HG03060 (cell line): ENCODE data around the gene VAV3.
"Not testable (repeated sequence)": the region's sequence is repeated elsewhere in the genome, so short reads cannot be mapped to it uniquely, and the experiment has no call there.

Source experiments
- ATAC-seq: cut with Tn5 transposase; IDR thresholded peaks from one replicate; pipeline ENCODE4 v1.9.1; 2021; ENCODE audit warnings: low read depth, moderate number of reproducible peaks; ENCODE audit not compliant: unreplicated experiment

Gene VAV3

DNA sequence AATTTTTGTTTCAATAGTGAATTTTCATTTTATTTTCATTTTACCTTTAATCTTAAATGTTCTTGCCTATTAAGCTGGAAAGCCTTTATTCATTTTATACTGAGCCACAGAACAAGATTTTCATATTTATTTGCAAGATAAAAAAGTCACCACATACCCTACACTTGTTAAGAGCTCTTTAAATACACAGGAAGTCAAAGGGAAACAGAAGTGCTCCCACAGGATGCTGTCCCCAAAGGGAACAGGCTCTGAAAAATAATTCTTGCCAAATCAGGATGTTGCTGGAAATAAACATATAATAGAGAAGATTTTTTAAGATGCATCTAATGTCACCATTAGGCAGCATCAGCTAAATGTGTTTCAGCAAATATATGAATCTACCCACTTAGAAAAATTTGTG, 113.6 kb downstream of the VAV3 start:
- no peak for ATAC-seq

DNA sequence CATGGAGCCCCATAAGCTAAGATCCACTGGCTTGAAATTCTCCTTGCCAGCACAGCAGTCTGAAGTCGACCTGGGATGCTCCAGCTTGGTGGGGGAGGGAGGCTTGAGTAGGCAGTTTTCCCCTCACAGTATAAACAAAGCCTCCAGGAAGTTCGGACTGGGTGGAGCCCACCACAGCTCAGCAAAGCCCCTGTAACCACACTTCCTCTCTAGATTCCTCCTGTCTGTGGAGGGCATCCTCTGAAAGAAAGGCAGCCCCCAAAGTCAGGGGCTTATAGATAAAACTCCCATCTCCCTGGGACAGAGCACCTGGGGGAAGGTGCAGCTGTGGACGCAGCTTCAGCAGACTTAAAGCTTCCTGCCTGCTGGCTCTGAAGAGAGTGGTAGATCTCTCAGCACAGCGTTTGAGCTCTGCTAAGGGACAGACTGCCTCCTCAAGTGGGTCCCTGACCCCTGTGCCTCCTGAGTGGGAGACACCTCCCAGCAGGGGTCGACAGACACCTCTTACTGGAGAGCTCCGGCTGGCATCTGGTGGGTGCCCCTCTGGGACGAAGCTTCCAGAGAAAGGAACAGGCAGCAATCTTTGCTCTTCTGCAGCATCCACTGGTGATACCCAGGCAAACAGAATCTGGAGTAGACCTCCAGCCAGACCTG, 120.3 kb downstream of the VAV3 start:
- ATAC-seq = not testable (repeated sequence)

DNA sequence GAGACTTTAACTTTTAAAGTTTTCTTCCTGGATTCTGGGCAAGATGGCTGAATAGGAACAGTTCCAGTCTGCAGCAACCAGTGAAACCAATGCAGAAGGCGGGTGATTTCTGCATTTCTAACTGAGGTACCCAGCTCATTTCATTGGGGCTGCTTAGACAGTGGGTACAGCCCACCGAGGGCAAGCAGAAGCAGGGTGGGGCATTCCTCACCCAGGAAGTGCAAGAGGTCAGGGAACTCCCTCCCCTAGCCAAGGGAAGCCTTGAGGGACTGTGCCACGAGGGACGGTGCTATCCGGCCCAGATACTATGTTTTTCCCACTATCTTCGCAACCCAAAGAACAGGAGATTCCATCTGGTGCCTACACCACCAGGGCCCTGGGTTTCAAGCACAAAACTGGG, 121.0 kb downstream of the VAV3 start:
- ATAC-seq = no peak

DNA sequence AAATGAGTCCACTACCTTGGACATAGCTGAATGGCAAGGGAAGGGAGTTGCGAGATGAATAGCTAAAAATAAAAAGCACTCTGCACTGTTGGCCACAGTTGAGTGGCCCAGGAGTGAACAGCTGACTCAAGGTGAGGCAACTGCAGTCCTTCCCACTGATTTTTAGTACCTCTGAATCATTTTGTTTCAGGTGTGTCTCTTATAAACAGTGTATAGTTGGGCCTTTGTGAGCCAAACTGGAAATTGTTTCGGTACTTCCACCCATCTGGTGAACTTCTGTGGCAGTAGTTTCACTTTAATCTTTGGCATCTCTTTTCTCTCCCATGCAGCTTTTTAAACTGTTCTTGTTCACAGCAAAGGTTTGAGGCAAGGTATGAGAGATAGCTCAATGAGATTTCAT, 122.7 kb downstream of the VAV3 start:
- ATAC-seq = no peak

DNA sequence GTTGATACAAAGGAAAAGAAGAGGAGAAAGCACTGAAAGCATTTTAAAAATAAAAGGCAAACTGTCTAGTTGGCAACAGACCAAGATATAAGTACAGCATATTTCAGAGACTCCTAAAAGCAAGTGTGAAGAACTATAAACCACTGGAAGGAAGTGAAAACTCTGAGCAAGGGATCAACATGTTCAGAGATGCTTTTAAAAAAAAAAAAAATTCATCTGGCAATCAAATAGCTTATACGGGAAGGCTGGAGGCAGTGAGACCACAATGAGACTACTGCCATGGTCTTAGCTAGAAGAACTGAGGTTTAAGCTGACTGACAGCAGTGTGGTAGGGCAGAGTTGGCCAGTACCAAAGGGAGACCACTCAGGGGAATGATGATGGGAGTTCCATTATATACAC, 124.3 kb downstream of the VAV3 start:
- no peak for ATAC-seq

DNA sequence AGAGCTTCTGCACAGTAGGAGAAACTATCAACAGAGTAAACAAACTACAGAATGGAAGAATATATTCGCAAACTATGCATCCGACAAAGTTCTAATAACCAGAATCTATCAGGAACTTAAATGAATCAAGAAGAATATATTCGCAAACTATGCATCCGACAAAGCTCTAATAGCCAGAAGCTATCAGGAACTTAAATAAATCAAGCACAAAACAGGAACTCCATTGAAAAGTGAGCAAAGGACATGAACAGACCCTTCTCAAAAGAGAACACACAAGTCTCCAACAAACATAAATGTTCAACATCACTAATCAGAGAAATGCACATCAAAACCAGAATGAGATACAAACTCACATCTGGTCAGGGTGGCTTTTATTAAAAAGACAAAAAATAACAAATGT, 126.9 kb downstream of the VAV3 start:
- ATAC-seq = no peak

DNA sequence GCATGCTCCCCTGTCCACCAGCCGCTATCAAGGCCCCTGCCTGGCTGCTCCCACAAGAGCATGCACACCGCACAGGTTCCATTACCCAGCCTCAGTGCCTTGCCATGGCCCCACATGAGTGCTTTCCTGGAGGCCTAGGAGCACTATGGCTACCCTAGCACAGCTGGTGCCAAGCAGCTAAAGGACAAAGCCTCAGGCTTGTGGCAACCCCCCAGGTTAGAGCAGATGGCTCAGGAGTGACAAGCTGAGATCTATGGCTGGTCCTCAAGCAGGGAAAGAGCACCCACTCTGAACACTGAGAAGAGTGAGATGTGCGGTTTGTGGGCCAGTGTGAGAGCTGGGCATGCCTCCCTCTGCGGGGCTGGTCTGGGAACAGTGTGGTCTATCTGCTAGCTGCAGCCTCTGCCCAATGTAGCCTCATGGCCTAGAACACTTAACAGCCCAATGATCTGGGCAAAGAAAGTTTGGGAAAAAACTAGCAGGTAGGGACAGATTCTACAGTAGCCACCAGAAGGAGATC, 129.8 kb downstream of the VAV3 start:
- no peak for ATAC-seq

DNA sequence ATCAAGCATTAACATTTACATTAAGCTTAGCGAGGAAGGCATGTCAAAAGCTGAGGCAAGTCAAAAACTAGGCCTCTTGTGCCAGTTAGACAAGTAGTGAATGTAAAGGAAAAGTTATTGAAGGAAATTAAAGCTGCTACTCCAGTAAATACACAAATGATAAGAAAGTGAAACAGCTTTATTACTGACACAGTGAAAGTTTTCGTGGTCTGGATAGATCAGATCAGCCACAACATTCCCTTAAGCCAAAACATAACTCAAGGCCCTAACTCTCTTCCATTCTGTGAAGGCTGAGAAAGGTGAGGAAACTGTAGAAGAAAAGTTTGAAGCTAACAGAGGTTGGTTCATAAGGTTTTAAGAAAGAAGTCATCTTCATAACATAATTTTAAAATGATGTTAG, 131.9 kb downstream of the VAV3 start:
- no peak for ATAC-seq

DNA sequence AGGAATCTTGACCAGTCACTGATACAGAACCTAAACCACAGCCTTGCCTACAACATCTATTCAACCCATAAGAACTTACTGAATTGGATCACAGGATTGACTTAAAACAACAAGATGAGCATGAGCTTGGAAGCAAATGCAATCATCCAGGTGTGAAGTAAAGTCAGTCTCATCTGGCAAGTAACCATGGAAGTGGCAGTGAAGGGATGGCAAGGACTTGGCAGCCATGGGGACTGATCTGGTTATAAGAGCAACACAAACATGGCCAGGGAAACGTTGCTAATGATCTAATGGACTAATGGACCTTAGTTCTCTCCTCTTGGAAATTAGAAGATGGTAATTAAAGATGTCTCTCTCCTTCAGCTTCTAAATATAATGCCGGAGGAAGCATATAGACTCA, 133.1 kb downstream of the VAV3 start:
- ATAC-seq = no peak

DNA sequence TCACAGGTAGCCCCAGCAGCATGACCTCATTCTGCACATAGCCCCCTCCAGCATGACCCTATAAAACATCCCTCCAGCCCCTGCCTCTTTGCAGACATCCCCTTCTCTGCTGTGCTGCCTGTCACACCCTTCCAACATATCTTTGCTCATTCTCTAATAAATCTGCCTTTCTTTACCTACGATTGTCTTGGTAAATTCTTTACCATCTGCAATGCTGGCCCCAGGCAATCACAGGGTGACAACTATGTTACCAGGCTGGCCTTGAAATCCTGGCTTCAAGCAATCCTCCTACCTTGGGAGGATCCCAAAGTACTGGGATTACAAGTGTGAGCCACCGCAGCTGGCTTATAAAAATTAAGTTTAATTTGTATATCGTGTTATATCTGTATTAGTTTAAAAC, 134.5 kb downstream of the VAV3 start:
- no peak for ATAC-seq

DNA sequence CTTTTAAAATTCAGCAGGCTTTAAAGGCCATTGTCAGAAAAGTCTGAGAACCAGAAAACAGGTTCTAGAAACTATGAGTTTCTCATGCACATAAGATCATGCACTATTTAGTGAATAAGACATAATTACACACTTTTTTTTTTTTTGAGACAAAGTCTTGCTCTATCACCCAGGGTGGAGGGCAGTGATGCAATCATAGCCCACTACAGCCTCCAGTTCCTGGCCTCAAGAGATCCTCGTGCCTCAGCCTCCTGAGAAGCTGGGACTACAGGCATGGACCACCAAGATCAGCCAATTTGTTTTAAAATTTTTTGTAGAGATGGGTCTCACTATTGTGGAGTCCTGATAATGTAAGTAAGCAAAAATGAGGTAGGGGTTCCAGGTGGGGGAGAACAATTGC, 134.9 kb downstream of the VAV3 start:
- ATAC-seq = no peak

DNA sequence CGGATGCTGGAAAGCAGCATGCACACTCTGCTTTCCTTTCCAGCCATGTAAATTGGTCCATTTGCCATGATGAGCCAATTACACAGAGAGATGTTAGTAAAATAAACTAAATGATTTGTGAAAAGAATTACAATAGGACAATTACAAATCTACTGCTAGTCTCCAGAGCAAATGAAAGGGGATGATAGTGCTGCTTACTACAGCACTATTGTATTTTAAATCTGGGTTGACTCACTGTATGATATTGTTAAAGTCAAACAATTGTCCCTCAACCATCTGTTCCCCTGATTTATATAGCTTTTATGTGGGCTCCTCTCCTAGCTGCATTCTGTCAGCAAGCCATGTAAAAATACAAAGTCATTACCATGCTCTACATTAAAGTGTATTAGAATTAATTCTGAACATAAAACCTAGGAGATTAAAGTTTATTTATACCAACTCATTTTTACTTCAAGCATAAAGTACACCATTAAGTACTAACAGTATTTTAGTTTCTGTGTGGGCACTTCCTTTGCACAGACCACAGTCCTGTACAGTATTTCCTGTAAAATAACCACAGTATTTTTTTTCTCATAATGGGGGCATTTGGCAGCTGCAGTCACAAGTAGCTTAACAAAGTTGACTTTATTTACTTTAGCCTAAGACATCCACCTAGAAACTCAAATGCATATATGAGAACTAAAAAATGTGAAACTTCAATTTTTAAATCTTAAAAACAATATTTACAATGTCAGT, 135.8 kb downstream of the VAV3 start:
- ATAC-seq = no peak

DNA sequence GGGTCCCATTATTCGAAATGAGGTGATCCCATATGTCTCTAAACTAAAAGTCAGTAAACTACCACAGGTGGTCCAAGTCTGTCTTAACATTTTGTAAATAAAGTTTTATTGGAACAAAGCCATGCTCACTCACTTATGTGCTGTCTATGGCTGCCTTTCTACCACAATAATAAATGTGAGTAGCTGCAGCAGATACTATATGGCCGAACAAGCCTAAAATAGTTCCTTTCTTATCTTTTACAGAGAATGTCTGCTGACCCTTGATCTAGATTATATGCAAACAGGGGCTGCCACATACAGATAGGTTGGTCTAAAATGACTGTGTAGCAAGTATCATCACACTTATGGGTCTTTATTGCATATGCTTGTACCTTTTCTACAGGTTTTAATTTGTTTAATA, 140.0 kb downstream of the VAV3 start:
- no peak for ATAC-seq

DNA sequence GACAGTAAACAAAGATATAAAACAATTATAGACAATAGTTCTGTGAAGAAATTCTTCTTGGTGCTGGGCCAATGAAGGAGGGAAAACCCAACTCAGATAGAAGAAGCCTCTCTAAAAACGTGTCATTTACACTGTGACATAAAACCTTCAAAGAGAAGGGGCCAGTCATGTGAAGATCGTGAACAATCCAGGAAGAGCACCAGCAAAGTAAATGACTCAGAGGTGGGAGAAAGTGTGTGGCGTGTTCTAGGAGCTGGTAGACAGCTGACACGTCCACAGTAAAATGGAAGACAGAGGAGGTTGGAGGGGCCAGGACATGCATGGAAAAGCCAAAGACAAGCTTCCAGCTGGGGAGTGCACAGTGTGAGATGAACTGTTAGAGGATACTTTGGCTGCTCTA, 143.6 kb downstream of the VAV3 start:
- no peak for ATAC-seq

DNA sequence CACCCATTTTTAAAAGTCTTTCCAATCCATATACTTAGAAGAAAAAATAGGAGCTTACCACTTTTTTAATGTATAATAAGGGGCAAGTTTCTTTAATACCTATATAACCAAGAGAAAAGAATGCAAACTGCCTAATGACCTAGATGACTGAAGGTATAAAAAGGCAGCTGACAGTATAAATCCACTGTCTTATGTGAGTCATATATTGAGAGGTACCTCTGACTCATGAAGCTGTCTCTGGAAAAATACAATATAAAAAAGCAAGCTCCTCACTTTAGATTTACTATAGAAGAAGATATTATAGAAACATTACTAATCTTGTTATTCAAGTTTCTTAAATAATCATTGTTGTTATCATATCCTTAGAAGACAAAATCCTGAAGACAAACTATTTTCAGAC, 144.2 kb downstream of the VAV3 start:
- ATAC-seq = no peak

DNA sequence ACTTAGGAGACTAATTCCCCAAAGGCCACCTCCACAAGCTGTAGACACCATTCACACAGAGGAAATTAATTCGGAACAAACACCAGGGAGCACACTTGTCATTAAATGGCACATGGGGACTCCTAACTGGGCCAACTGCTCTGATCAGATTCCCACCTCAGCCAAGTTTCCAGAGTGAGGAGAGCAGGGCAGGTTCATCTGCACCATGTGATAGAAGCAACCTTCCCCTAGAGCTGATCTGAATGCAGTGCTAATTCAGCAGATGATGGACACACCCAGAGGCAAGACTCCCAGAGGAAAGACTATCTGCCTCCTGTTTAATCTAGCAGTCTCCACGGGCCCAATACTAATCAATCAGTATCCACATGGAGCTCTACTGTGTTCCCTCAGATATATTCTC, 147.0 kb downstream of the VAV3 start:
- no peak for ATAC-seq

DNA sequence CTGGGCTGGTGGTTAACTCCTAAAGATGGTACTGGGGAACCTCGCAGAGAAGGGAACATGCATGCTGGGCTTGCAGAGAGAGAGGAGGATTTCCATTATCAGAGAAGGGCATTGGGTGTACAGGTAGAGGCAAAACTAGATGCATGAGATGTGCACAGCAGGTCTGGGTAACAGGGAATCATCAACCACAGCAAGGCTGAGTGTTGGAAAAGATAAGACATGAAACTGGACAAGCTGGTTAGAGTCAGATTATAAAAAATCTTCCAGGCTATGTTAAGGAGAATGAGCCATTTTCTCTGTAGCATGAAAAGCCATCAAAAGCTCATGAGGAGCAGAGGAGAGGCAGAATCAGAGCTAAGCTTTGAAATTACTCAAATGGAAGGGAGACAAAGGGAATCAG, 147.8 kb downstream of the VAV3 start:
- ATAC-seq = no peak

DNA sequence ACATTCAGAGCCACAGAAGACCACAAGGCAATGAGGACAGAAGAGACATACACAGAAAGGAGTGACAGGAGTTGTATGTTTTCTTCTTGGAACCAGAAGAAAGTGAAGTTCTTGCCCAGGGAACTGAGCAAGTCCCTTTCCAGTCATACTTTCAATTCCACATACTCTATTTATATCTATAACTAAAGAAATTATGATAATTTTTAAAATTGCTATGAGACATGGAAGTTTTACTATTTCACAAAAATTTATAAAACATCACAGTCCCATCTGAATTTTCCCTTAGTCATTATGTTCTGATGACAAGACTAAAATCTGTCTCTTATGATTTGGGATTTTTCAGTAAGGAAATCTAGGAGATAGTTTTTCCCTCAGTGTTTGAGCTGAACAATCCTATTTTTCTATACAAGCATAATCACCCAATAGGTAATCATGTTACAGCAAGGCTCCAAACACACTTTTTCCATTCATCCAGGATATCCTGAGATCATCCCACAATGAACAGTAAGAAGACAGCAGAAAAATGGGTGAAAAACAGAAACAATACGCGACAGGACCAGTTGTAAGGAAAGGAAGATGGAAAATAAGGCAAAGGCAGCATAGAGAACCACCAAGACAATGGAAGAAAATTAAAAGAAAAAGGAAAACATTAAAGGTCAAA, 154.6 kb downstream of the VAV3 start:
- no peak for ATAC-seq

DNA sequence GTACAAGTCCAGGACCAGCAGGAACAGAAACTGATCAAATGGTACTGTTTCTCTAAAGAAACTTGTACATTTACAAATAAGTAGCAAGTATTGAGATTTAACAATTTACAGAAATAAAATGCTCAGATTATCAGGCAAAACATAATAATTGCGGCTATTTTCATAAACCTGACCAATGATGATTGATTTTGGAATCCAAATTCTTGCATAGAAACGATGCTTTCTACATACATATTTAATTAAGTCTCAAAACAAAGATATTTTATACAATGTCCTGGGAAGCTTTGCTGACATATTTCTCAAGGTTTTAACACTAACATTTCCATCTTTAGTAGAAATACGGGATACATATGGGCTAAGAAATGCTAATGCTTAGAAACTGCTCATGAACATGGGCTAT, 157.1 kb downstream of the VAV3 start:
- no peak for ATAC-seq

DNA sequence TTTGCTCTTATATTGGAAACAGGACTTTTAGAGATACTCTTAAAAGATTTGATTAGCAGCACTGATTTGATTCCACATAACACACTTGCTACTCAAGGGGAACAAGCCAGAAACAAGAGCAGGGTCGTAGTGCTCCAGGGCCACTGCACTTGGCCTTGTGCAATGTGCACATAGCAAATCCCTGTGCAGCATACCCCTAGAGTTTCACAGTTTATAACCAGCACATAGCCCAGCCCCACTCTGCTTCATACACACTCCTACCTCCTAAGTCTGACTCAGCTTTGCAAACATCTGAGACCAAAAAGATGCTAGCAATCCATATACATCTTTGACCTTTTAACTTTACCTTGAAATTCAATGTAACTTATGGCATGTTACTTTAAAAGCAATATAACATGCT, 157.6 kb downstream of the VAV3 start:
- ATAC-seq = no peak

DNA sequence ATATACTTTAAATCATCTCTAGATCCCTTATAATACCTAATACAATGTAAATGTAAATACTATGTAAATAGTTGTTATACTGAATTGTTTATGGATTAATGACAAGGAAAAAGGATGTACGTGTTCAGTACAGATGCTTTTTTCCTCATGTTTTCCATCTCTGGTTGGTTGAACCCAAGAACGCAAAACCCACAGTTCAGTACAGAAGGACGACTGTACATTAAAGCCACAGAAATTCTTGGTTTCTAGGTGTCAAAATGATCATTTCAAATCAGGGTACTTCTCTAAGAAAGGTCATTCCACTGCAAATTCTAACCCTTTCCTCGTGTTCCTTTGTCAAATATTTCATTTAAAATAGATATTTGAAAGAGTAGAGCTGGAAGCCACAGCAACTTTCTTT, 158.1 kb downstream of the VAV3 start:
- ATAC-seq = no peak

DNA sequence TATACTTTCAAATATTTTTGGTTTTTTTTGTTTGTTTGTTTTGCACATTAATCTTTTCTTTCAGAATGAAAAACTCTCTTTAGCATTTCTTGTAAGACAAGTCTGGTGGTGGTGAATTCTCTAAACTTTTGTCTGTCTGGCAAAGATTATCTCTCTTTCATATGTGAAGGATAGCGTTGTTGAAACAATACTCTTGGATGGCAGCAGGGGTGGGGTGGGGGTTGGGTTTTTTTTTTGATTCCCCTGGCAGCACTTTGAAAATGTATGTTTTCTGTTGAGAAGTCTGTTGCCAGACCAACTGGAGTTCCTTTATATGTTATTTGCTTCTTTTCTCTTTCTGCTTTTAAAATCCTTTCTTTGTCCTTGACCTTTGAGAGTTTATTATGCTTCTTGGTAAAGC, 160.2 kb downstream of the VAV3 start:
- ATAC-seq = no peak
